ENCODE results near the gene FAM222A.
"Not testable (repeated sequence)": the region's sequence is repeated elsewhere in the genome, so short reads cannot be mapped to it uniquely, and the experiment has no call there.

FAM222A gene

DNA sequence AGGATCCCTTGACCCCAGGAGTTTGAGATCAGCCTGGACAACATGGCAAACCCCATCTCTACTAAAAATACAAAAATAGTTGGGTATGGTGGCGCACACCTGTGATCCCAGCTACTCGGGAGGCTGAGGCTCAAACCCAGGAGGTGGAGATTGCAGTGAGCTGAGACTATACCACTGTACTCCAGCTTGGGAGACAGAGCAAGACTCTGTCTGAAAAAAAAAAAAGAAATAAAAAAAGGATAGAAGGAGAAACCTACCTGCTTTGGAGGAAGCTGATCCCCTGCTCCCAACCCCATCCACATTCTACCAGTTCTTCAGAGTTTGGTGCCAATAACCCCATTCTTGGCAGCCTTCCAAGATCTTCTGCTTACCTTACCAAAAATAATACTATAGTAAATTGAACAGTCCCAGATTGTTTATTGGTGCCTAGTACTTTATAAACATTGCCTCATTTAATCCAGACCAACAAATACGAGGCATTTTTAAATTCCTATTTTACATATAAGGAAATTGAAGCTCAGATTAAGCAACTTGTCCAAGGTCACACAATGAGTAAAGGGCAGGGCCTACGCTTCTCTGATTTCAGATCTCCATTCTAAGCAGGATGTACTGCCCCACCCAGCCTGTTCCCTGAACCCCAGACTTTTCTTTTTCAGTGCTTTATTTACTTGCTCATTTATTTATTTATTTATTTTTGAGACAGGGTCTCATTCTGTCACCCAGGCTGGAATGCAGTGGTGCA lies 33.2 kb upstream of the FAM222A start:
- Histone ChIP-seq H3K4me1 (ENCODE audit: control insufficient read depth, low read depth, low read length) (no peaks in the 10 kb centered on the region), H3K4me3 (ENCODE audit: low read length) (no peak overlapping the region), H3K9me3 (ENCODE audit: control insufficient read depth, low read depth, low read length) (no peaks in the 10 kb centered on the region), H3K36me3 (ENCODE audit: control insufficient read depth, low read depth, low read length) (no peaks in the 10 kb centered on the region), H3K27ac (ENCODE audit: low read length) (no peak overlapping the region), H3K9ac (ENCODE audit: low read length) (no peak overlapping the region), H3K27me3 (ENCODE audit: control insufficient read depth, insufficient read depth, low read length) (peaks cover 14% of the 10 kb centered on the region)

DNA sequence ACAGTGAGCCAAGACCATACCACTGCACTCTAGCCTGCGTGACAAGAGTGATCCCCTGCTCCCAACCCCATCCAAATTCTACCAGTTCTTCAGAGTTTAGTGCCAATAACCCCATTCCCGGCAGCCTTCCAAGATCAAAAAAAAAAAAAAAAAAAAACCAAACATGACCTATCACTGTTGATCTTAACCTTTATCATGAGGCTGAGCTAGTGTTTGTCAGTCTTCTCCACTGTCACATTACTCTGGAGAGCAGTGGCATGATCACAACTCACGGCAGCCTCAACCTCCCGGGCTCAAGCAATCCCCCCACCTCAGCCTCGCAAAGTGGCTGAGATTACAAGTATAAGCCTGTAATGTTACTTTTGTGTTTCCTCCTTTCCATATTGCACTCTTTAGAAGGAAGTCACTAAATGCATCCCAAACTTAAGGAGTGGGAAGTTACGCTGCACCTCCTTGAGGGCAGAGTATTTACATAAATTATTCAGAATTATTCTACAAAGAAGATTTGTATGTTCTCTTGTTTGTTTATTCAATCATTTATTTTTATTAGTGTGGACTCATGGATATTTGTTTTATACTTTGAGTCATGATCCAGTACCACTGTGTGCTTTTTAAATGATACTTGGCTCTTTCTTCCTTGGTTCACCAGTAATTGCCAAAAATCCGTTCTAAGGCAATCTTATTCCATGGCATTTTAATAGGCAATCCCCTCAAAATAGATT lies 31.5 kb upstream of the FAM222A start:
- Histone ChIP-seq H3K36me3 (ENCODE audit: control insufficient read depth, low read depth, low read length) (no peaks in the 10 kb centered on the region), H3K4me1 (ENCODE audit: control insufficient read depth, low read depth, low read length) (no peaks in the 10 kb centered on the region), H3K27me3 (ENCODE audit: control insufficient read depth, insufficient read depth, low read length) (peaks cover 14% of the 10 kb centered on the region), H3K9me3 (ENCODE audit: control insufficient read depth, low read depth, low read length) (no peaks in the 10 kb centered on the region), H3K9ac (ENCODE audit: low read length) (no peak overlapping the region), H3K4me3 (ENCODE audit: low read length) (no peak overlapping the region), H3K27ac (ENCODE audit: low read length) (no peak overlapping the region)

DNA sequence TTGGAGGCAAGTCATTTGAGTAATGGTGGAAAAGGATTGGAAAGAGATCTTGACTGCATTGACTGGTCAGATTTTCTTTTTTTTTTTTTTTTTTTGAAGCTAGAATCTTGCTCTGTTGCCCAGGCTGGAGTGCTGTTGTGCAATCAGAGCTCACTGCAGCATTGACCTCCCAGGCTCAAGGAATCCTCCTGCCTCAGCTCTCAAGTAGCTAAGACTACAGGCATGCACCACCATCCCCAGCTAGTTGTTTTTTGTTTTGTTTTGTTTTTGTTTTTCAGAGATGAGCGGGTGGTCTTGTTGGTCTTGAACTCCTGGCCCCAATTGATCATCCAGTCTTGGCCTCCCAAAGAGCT lies 30.9 kb upstream of the FAM222A start:
- H3K36me3 ChIP-seq (ENCODE audit: control insufficient read depth, low read depth, low read length): no peaks in the 10 kb centered on the region
- H3K27me3 ChIP-seq (ENCODE audit: control insufficient read depth, insufficient read depth, low read length): peaks cover 14% of the 10 kb centered on the region
- no peaks in the 10 kb centered on the region for H3K4me1 ChIP-seq (ENCODE audit: control insufficient read depth, low read depth, low read length)
- H3K27ac ChIP-seq (ENCODE audit: low read length): no peak overlapping the region
- no peak overlapping the region for H3K9ac ChIP-seq (ENCODE audit: low read length)
- H3K9me3 ChIP-seq (ENCODE audit: control insufficient read depth, low read depth, low read length): no peaks in the 10 kb centered on the region
- H3K4me3 ChIP-seq (ENCODE audit: low read length): no peak overlapping the region

DNA sequence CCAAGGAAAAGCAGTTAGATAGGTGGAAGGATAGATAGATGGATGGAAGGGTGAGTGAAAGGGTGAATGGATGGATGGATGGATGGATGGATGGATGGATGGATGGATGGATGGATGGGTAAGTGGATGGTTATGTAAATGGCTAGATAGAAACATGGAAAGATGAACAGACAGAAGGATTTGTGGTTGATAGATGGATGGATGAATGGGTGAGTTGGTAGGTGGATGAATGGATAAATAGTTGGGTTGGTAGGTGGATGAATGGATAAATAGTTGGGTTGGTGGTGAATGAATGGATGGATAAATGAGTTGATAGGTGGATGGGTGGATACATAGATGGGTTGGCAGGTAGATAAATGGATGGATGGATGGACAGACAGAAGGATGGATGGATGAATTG lies 30.3 kb upstream of the FAM222A start:
- Histone ChIP-seq H3K27me3 (ENCODE audit: control insufficient read depth, insufficient read depth, low read length) (peaks cover 10% of the 10 kb centered on the region), H3K9me3 (ENCODE audit: control insufficient read depth, low read depth, low read length) (no peaks in the 10 kb centered on the region), H3K9ac (ENCODE audit: low read length) (no peak overlapping the region), H3K4me1 (ENCODE audit: control insufficient read depth, low read depth, low read length) (no peaks in the 10 kb centered on the region), H3K4me3 (ENCODE audit: low read length) (no peak overlapping the region), H3K27ac (ENCODE audit: low read length) (no peak overlapping the region), H3K36me3 (ENCODE audit: control insufficient read depth, low read depth, low read length) (no peaks in the 10 kb centered on the region)

DNA sequence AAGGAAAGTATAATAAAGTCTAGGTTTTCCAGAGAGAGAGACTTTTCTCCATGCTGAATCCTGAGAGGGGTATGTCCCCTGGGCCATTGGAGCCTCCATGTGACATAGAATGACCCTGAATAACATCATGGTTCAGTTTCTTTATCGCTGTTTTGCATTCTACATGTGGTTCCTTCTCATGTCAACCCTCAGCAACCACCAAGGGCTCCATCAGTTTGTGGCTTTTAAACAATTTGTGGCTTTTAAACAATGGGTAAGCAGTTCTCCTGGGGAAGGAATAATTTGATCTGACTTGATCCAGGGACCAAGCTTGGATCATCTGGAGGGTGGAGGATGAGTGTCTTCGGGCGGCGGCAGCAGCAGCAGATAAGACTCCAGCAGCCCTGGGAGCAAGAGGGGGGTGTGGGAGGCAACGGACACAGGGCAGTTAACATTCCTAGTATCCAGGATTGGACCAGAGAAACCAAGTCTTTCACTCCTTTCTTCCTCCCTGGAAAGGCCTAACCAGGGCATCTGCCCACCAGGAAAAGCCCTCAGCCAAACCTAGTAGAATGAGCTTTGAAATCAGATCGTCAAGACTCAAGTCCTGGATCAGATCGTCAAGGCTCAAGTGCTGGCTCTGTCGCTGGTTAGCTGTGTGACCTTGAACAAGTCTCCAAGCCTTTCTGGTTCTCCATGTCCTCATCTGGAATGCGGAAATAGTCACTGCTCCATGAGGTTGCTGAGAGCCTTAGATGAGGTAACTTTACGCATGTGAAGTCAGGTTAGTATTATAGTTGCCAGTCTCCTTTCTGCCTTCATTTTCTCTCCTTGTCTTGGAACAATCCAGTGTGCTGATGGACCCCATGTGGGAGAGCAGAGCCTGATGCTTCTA lies 27.8 kb upstream of the FAM222A start:
- Histone ChIP-seq H3K9me3 (ENCODE audit: control insufficient read depth, low read depth, low read length) (no peaks in the 10 kb centered on the region), H3K4me3 (ENCODE audit: low read length) (no peak overlapping the region), H3K27ac (ENCODE audit: low read length) (no peak overlapping the region), H3K36me3 (ENCODE audit: control insufficient read depth, low read depth, low read length) (no peaks in the 10 kb centered on the region), H3K4me1 (ENCODE audit: control insufficient read depth, low read depth, low read length) (no peaks in the 10 kb centered on the region), H3K9ac (ENCODE audit: low read length) (no peak overlapping the region), H3K27me3 (ENCODE audit: control insufficient read depth, insufficient read depth, low read length) (no peaks in the 10 kb centered on the region)

DNA sequence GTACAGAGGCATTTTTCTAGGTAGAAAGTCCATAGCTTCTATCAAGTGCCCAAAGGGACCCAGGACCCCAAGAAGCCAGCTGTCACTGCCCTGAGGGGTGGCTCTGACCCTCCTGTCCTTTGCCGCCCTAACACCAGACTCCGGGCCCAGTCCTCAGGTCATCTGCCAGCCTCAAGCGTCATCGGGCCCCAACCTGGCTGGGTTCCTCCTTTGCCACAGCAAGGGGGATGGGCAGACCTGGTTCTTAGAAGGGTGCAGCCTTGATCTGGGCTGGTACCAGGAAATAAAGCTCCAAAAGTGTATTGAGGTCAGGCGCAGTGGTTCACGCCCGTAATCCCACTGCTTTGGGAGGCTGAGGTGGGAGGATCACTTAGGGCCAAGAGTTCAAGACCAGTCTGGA lies 27.1 kb upstream of the FAM222A start:
- H3K4me3 ChIP-seq (ENCODE audit: low read length): no peak overlapping the region
- no peaks in the 10 kb centered on the region for H3K4me1 ChIP-seq (ENCODE audit: control insufficient read depth, low read depth, low read length)
- H3K9ac ChIP-seq (ENCODE audit: low read length): no peak overlapping the region
- H3K9me3 ChIP-seq (ENCODE audit: control insufficient read depth, low read depth, low read length): no peaks in the 10 kb centered on the region
- no peak overlapping the region for H3K27ac ChIP-seq (ENCODE audit: low read length)
- no peaks in the 10 kb centered on the region for H3K27me3 ChIP-seq (ENCODE audit: control insufficient read depth, insufficient read depth, low read length)
- no peaks in the 10 kb centered on the region for H3K36me3 ChIP-seq (ENCODE audit: control insufficient read depth, low read depth, low read length)

DNA sequence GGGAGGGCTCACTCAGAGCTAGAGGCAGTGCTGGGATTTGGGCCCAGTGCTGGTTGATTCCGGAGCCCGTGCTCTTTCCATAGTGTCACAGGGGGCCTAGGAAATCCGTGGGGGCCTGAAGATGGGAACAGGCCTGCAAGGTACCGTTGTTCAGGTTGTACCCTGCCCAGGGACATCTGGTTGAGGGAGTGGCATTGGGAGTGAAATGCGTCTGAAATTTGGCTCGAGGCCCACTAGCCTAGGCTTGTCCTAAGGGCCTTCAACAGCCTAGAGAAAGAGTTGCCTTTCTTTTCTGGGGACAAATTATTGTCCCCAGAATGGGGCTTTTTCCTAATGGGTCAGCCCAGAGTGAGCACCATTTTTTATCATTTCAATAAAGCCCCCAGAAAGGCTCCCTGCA lies 26.4 kb upstream of the FAM222A start:
- H3K9ac ChIP-seq (ENCODE audit: low read length): no peak overlapping the region
- H3K9me3 ChIP-seq (ENCODE audit: control insufficient read depth, low read depth, low read length): no peaks in the 10 kb centered on the region
- H3K27ac ChIP-seq (ENCODE audit: low read length): no peak overlapping the region
- H3K27me3 ChIP-seq (ENCODE audit: control insufficient read depth, insufficient read depth, low read length): no peaks in the 10 kb centered on the region
- no peaks in the 10 kb centered on the region for H3K36me3 ChIP-seq (ENCODE audit: control insufficient read depth, low read depth, low read length)
- H3K4me1 ChIP-seq (ENCODE audit: control insufficient read depth, low read depth, low read length): no peaks in the 10 kb centered on the region
- no peak overlapping the region for H3K4me3 ChIP-seq (ENCODE audit: low read length)

DNA sequence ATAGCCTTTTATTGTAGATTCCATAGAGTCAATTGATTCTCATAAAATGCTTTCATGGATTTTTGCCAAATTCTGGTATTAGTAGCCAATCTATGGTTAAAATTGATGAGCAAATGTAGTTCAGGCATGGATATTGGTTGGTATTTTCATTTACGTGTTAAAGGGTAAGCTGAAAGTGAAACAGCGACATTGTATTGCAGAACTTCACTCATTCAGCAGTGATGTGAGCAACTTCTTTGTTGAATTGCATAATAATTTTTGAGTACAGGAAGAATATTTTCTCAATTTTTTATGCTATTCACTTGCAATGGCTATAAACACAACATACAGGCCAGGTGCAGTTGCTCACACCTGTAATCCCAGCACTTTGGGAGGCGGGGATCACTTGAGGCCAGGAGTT lies 24.2 kb upstream of the FAM222A start:
- Histone ChIP-seq H3K27ac (ENCODE audit: low read length) (no peak overlapping the region), H3K27me3 (ENCODE audit: control insufficient read depth, insufficient read depth, low read length) (no peaks in the 10 kb centered on the region), H3K9me3 (ENCODE audit: control insufficient read depth, low read depth, low read length) (no peaks in the 10 kb centered on the region), H3K4me3 (ENCODE audit: low read length) (no peak overlapping the region), H3K9ac (ENCODE audit: low read length) (no peak overlapping the region), H3K36me3 (ENCODE audit: control insufficient read depth, low read depth, low read length) (no peaks in the 10 kb centered on the region), H3K4me1 (ENCODE audit: control insufficient read depth, low read depth, low read length) (no peaks in the 10 kb centered on the region)

DNA sequence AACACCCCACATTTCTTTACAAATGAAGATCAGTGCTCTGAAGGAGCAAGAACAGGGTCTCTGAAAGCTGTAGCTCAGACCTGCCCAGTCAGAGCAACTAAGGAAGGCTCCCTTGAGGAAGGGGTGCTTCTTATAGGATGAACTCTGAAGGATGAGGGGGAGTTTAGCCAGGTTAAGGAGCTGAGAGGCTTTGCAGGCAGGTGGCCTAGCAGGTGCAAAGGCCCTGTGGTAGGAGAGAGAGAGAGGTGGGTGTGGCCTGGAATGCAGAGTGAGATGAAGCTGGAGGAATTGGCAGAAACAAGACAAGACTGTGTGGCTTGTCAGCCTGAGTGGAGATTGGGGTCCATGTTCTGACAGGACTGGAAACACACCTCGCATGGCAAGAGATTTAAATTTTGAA lies 20.5 kb upstream of the FAM222A start:
- H3K9ac ChIP-seq (ENCODE audit: low read length): no peak overlapping the region
- no peak overlapping the region for H3K27ac ChIP-seq (ENCODE audit: low read length)
- H3K4me1 ChIP-seq (ENCODE audit: control insufficient read depth, low read depth, low read length): no peaks in the 10 kb centered on the region
- no peaks in the 10 kb centered on the region for H3K9me3 ChIP-seq (ENCODE audit: control insufficient read depth, low read depth, low read length)
- H3K4me3 ChIP-seq (ENCODE audit: low read length): no peak overlapping the region
- H3K27me3 ChIP-seq (ENCODE audit: control insufficient read depth, insufficient read depth, low read length): no peaks in the 10 kb centered on the region
- H3K36me3 ChIP-seq (ENCODE audit: control insufficient read depth, low read depth, low read length): no peaks in the 10 kb centered on the region

DNA sequence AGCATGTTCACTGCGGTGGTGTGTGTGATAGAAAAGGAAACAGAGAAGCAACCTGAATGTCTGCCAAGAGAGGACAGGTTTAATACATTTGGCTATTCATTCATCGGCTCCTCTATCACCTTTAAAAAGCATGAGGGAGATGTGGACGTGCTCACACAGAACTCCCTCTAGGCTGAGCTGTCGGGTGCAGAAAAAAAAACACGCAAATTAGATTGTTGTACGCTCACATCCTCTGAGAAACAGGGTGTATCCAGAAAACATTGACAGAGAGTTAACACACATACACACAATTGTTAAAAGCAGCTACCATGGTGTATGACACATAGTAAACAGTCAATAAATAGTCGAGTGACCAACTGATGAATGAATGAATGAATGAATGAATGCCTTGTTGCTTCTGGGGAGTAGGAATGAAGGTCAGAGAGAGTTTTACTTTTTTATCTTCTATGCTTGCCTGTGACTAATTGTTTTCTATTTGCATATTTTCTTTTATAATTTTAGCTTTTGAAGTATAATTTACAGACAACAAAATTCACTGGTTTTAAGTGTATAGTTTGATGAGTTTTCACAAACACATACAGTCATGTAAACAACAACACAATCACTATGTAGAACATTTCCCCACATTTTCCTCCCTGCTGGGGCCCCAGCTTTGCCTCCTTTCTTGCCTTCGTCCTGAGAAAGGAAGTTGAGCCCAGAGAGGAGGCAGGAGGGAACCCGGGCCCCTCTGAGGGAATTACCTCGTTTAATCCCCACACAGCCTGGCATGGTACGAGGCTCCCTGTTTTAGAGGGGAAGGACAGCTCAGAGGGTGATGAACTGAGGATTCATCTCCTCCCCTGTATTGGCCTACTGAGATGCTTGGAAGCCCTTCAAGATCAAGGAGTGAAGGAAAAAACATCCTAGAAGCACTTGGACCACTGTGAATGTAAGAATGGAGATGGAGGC lies 19.7 kb upstream of the FAM222A start:
- no peak overlapping the region for H3K27ac ChIP-seq (ENCODE audit: low read length)
- H3K9me3 ChIP-seq (ENCODE audit: control insufficient read depth, low read depth, low read length): no peaks in the 10 kb centered on the region
- H3K4me3 ChIP-seq (ENCODE audit: low read length): no peak overlapping the region
- no peaks in the 10 kb centered on the region for H3K36me3 ChIP-seq (ENCODE audit: control insufficient read depth, low read depth, low read length)
- no peaks in the 10 kb centered on the region for H3K27me3 ChIP-seq (ENCODE audit: control insufficient read depth, insufficient read depth, low read length)
- H3K9ac ChIP-seq (ENCODE audit: low read length): no peak overlapping the region
- H3K4me1 ChIP-seq (ENCODE audit: control insufficient read depth, low read depth, low read length): no peaks in the 10 kb centered on the region

DNA sequence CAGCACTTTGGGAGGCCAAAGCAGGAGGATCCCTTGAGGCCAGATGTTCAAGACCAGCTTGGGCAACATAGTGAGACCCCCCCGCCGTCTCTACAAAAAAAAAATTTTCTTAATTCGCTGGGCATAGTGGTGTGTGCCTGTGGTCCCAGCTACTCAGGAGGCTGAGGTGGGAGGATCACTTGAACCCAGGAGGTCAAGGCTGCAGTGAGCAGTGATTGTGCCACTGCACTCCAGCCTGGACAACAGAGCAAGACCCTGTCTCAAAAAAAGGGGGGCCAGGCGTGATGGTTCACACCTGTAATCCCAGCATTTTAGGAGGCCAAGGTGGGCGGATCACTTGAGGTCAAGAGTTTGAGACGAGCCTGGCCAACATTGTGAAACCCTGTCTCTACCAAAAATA lies 19.0 kb upstream of the FAM222A start:
- H3K36me3 ChIP-seq (ENCODE audit: control insufficient read depth, low read depth, low read length); H3K9ac ChIP-seq (ENCODE audit: low read length); H3K4me3 ChIP-seq (ENCODE audit: low read length); H3K9me3 ChIP-seq (ENCODE audit: control insufficient read depth, low read depth, low read length); H3K27ac ChIP-seq (ENCODE audit: low read length); H3K27me3 ChIP-seq (ENCODE audit: control insufficient read depth, insufficient read depth, low read length); H3K4me1 ChIP-seq (ENCODE audit: control insufficient read depth, low read depth, low read length): not testable (repeated sequence)
